Uterus (tissue), 4 donors: ENCODE data around the gene EVL. TPM values are rescaled to one million over a fixed set of nuclear protein-coding genes. Genes with fewer than 3 reads are reported as not detected.

ENCODE experiments used
- DNase-seq, 2 donors: peaks; one replicate each; pipeline ENCODE4 v3.0.0-alpha.2; 2019 to 2020
- H3K27ac ChIP-seq, 2 donors: fragments of 200-600 bp; sonication (generic); 1 replicate in 1 of 2; 2 replicates in 1 of 2; pipeline ENCODE4 v1.5.1; 2016 to 2018
- H3K27me3 ChIP-seq, 2 donors: fragments of 200-600 bp; sonication (generic); one replicate each; pipeline ENCODE4 v1.5.1; 2018 to 2019; ENCODE audit warnings: control low read depth in 1 of 2
- H3K36me3 ChIP-seq, 2 donors: fragments of 200-600 bp; sonication (generic); one replicate each; pipeline ENCODE4 v1.5.1; 2019; ENCODE audit warnings: control low read depth in 1 of 2
- H3K4me1 ChIP-seq, 2 donors: fragments of 200-600 bp; sonication (generic); one replicate each; pipeline ENCODE4 v1.5.1; 2018 to 2019; ENCODE audit warnings: control low read depth in 1 of 2
- H3K4me3 ChIP-seq, 2 donors: fragments of 200-600 bp; sonication (generic); 1 replicate in 1 of 2; 2 replicates in 1 of 2; pipeline ENCODE4 v1.5.1; 2018 to 2019; ENCODE audit warnings: mild to moderate bottlenecking in 1 of 2
- H3K9me3 ChIP-seq, 2 donors: fragments of 200-600 bp; sonication (generic); one replicate each; pipeline ENCODE4 v1.5.1; 2019; ENCODE audit warnings: control low read depth in 1 of 2
- POLR2A ChIP-seq, 2 donors: fragments of 450-650 bp; IDR thresholded peaks; one replicate each; pipeline ENCODE4 v1.6.1; 2016; ENCODE audit warnings: antibody characterized with exemption in 2 of 2, mild to moderate bottlenecking in 1 of 2, moderate library complexity in 1 of 2
- intact Hi-C: fragments of 100-400 bp; cut with DNase I; formaldehyde crosslinking; loops from one replicate; pipeline ENCODE4 v1.15.1; 2023; ENCODE audit warnings: low total_unique reads
- total RNA-seq, 4 donors: library from RNA; depleted of rRNA in 3 of 4; stranded (reverse); fragments of >200 nt in 3 of 4; gene quantifications; one replicate each; pipeline versions ENCODE4 v1.1.0 to v1.2.4, GENCODE V29; 2014 to 2023
- TF ChIP-seq, protein P1 (sequence below), 4 experiments: fragments of 200-600 bp in 2 of 4; fragments of 450-650 bp in 2 of 4; sonication (generic) in 2 of 4; IDR thresholded peaks; one replicate each; pipeline ENCODE4 v1.5.1; 2016 to 2019; ENCODE audit warnings: antibody characterized with exemption in 4 of 4, mild to moderate bottlenecking in 2 of 4, moderate library complexity in 1 of 4
- donor health status: DM: yes; HTN: yes; CAD: no.

Gene EVL
- total RNA-seq, 4 donors from 2014 or later = 22.1 to 133 (median 67.5) TPM

DNA sequence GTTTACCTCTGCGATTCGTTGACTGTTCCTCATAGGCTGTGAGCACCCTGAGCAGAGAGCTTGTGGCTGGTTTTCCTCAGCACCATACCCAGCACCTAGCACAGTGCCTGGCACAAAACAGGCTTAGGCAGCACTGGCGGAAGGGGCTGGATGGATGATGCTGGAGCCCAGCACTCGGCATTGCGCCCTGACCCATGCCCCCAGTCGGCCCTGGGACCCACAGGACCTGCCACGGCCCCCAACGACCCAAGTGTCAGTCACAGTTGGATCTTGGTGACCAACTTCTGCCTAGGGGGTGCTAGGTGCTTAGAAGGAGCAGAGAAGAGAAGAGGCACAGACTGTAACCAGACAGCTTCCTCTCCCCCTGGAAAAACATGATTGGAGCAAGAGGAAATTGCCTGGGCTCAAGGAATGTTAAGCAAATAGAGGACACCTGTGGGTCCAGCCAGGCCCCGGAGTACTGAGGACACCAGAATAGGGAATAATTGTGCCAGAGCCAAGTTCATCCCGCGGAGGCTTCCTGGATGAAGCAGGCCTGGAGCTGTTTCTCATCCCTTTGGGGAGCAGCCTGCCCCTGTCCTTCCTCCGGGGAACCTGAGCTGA, 62.7 kb downstream of the EVL start:
- Histone ChIP-seq H3K9me3 (no peaks in the 10 kb centered on the region), H3K36me3 (no peaks in the 10 kb centered on the region), H3K27me3 (no peaks in the 10 kb centered on the region), H3K4me1 (peaks cover 2 to 3% of the 10 kb centered on the region in 2 donors), H3K4me3 (no peak overlapping the region), H3K27ac (peak overlapping the region in 1 of 2 donors; percentile 12)
- intact Hi-C loops = no loop called here
- TF ChIP-seq, protein P1, sequence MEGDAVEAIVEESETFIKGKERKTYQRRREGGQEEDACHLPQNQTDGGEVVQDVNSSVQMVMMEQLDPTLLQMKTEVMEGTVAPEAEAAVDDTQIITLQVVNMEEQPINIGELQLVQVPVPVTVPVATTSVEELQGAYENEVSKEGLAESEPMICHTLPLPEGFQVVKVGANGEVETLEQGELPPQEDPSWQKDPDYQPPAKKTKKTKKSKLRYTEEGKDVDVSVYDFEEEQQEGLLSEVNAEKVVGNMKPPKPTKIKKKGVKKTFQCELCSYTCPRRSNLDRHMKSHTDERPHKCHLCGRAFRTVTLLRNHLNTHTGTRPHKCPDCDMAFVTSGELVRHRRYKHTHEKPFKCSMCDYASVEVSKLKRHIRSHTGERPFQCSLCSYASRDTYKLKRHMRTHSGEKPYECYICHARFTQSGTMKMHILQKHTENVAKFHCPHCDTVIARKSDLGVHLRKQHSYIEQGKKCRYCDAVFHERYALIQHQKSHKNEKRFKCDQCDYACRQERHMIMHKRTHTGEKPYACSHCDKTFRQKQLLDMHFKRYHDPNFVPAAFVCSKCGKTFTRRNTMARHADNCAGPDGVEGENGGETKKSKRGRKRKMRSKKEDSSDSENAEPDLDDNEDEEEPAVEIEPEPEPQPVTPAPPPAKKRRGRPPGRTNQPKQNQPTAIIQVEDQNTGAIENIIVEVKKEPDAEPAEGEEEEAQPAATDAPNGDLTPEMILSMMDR (IDR thresholded peaks at IDR 0.05) = no peak
- TF ChIP-seq POLR2A (IDR thresholded peaks at IDR 0.05) = no peak
- no peak for DNase-seq

DNA sequence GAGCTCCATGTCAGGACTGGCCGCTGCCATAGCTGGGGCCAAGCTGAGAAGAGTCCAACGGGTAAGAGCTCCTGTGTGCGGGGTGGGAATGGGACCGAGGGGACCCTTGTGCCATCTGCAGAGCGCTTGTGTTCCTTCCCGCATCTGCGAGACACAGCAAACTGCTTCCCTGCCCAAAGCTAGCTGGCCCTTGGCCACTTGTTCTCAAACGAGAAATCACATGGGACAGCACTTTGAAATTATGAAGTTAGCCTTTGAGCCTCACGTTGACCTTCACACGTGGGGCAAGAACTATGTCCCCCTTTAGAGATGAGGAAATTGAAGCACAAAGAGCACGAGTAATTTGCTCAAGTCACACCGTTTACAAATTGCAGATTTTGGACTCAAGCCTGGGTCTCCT, 63.5 kb downstream of the EVL start:
- H3K4me1 ChIP-seq = peaks cover 3 to 4% of the 10 kb centered on the region in 2 donors
- H3K27me3 ChIP-seq = no peaks in the 10 kb centered on the region
- no peak for DNase-seq
- H3K36me3 ChIP-seq = no peaks in the 10 kb centered on the region
- no peak overlapping the region for H3K4me3 ChIP-seq
- no peaks in the 10 kb centered on the region for H3K9me3 ChIP-seq
- TF ChIP-seq, protein P1 (IDR thresholded peaks at IDR 0.05) = no peak
- no peak for TF ChIP-seq POLR2A (IDR thresholded peaks at IDR 0.05)
- intact Hi-C loops = no loop called here
- peak overlapping the region in 1 of 2 donors; percentile 12 for H3K27ac ChIP-seq

DNA sequence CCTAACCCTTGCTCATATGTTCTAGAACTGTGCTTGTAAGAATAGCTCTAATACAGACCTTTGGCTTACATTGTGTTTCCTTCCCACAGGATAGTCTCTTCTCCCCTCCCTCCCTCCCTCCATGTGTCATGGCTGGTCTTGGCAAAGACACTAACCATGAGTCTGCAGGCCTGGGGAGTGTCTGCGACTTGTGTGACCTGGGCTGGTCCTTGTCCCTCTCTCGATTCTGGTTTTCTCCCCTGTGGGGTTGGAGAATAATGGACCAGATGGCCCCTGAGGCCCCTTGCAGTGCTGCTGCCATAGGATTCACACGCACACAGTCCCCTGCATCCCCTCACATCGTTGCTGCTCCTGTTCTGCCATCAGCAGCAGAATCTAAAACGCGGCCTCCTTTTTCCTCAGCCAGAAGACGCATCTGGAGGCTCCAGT, 64.0 kb downstream of the EVL start:
- intact Hi-C loops = no loop called here
- Histone ChIP-seq H3K27ac (peak overlapping the region in 1 of 2 donors; percentile 19), H3K27me3 (no peaks in the 10 kb centered on the region), H3K36me3 (no peaks in the 10 kb centered on the region), H3K4me3 (no peak overlapping the region), H3K4me1 (peaks cover 3 to 4% of the 10 kb centered on the region in 2 donors), H3K9me3 (no peaks in the 10 kb centered on the region)
- TF ChIP-seq, protein P1 (IDR thresholded peaks at IDR 0.05) = no peak
- TF ChIP-seq POLR2A (IDR thresholded peaks at IDR 0.05) = no peak
- DNase-seq = no peak

DNA sequence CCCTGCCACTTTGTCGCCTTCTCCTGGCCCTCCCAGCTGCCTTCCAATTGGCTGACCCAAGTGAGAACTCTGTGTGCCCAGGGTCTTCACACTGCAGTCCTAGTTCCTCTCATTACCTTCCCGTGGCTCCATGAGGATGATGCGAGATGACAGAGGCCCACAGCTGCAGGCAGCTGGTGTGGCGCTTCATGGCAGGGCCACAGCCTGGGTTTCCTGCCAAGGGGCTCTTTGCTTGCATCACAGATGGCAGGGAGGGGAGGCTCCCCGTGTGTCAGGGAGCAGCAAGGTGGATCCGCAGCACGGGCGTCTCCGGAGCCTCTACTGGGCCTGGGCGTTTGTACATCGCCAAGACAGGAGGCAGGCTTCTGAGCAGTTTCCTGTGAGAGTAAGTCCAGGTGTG, 65.3 kb downstream of the EVL start:
- no peak for DNase-seq
- Histone ChIP-seq H3K36me3 (no peaks in the 10 kb centered on the region), H3K27ac (no peak overlapping the region), H3K4me3 (no peak overlapping the region), H3K4me1 (peaks cover 3 to 4% of the 10 kb centered on the region in 2 donors), H3K9me3 (no peaks in the 10 kb centered on the region), H3K27me3 (no peaks in the 10 kb centered on the region)
- intact Hi-C loops = no loop called here
- no peak for TF ChIP-seq POLR2A (IDR thresholded peaks at IDR 0.05)
- TF ChIP-seq, protein P1 (IDR thresholded peaks at IDR 0.05) = no peak

DNA sequence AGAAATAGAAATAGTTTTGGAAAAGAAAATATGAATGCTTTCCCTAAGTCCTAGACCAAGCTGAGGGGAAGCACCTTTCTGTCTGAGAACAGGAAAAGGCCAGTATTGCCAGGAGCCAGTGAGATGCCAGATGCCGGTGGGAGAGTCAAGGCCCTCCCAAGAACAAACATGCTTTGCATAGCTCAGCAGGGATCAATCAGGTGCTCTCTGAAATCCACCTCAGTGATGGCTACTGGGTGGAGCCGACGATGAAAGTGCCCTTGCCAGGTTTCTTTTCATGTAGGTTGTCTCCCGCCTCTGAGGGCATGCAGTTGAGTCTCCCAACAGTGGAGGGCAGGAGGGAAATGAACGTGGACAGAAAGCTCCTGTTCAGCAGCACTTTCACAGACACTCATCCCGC, 66.0 kb downstream of the EVL start:
- Histone ChIP-seq H3K27ac (peak overlapping the region in 1 of 2 donors; percentile 85), H3K9me3 (no peaks in the 10 kb centered on the region), H3K36me3 (no peaks in the 10 kb centered on the region), H3K27me3 (no peaks in the 10 kb centered on the region), H3K4me3 (no peak overlapping the region), H3K4me1 (peaks cover 3 to 4% of the 10 kb centered on the region in 2 donors)
- no peak for DNase-seq
- intact Hi-C loops = no loop called here
- no peak for TF ChIP-seq POLR2A (IDR thresholded peaks at IDR 0.05)
- TF ChIP-seq, protein P1 (IDR thresholded peaks at IDR 0.05) = no peak
